HepG2 (cell line): ENCODE data around the gene APOL2. TPM values are rescaled to one million over a fixed set of nuclear protein-coding genes. Genes with fewer than 3 reads are reported as not detected.

Experiments
- DR1 ChIP-seq: sonication (generic); formaldehyde crosslinking; IDR thresholded peaks from 2 replicates; pipeline ENCODE4 v1.8.0; 2021; ENCODE audit warnings: mild to moderate bottlenecking, missing genetic modification reagents, inconsistent platforms
- ELF4 ChIP-seq: sonication (generic); formaldehyde crosslinking; IDR thresholded peaks from 2 replicates; pipeline ENCODE4 v1.5.0; 2020; ENCODE audit warnings: missing genetic modification reagents, mild to moderate bottlenecking, moderate library complexity, borderline replicate concordance
- GFI1 ChIP-seq: sonication (generic); formaldehyde crosslinking; IDR thresholded peaks from 2 replicates; pipeline ENCODE4 v1.5.0; 2020; ENCODE audit warnings: missing genetic modification reagents, mild to moderate bottlenecking, borderline replicate concordance
- KLF12 ChIP-seq: sonication (generic); formaldehyde crosslinking; IDR thresholded peaks from 2 replicates; pipeline ENCODE4 v1.4.0; 2020; ENCODE audit warnings: missing genetic modification reagents, borderline replicate concordance
- MYC ChIP-seq: sonication (generic); formaldehyde crosslinking; IDR thresholded peaks from 2 replicates; pipeline ENCODE4 v1.9.0; 2021; ENCODE audit warnings: missing genetic modification reagents, borderline replicate concordance
- NRL ChIP-seq: sonication (generic); formaldehyde crosslinking; IDR thresholded peaks from 2 replicates; pipeline ENCODE4 v1.5.0; 2020; ENCODE audit warnings: missing genetic modification reagents, mild to moderate bottlenecking, moderate library complexity, borderline replicate concordance
- RBM22 ChIP-seq: fragments of 200-400 bp; formaldehyde crosslinking; optimal IDR thresholded peaks from 2 replicates; pipeline ENCODE3; 2017; ENCODE audit warnings: mild to moderate bottlenecking, low read length, moderate library complexity
- TAF15 ChIP-seq: fragments of 200-400 bp; formaldehyde crosslinking; IDR thresholded peaks from one replicate; pipeline ENCODE4 v1.6.1; 2018; ENCODE audit warnings: mild to moderate bottlenecking, low read depth, low read length; ENCODE audit not compliant: poor library complexity, severe bottlenecking
- TBL1XR1 ChIP-seq: fragments of 150-350 bp; IDR thresholded peaks from 2 replicates; pipeline ENCODE4 v1.6.1; 2014; ENCODE audit warnings: borderline replicate concordance, low read length; ENCODE audit not compliant: partially characterized antibody
- ZNF10 ChIP-seq: sonication (generic); formaldehyde crosslinking; IDR thresholded peaks from 2 replicates; pipeline ENCODE4 v1.4.0; 2020; ENCODE audit warnings: mild to moderate bottlenecking, low read depth, missing genetic modification reagents, borderline replicate concordance
- ZNF230 ChIP-seq: sonication (generic); formaldehyde crosslinking; IDR thresholded peaks from 2 replicates; pipeline ENCODE4 v1.4.0; 2020; ENCODE audit warnings: mild to moderate bottlenecking, missing genetic modification reagents
- ZNF331 ChIP-seq: sonication (generic); formaldehyde crosslinking; IDR thresholded peaks from 2 replicates; pipeline ENCODE4 v1.4.0; 2020; ENCODE audit warnings: missing genetic modification reagents
- ZNF382 ChIP-seq: sonication (generic); formaldehyde crosslinking; IDR thresholded peaks from 2 replicates; pipeline ENCODE4 v1.5.0; 2020; ENCODE audit warnings: missing genetic modification reagents, mild to moderate bottlenecking, borderline replicate concordance
- ZNF652 ChIP-seq: IDR thresholded peaks from 2 replicates; pipeline ENCODE4 v1.6.1; 2016; ENCODE audit warnings: low read depth, borderline replicate concordance
- ZNF749 ChIP-seq: sonication (generic); formaldehyde crosslinking; IDR thresholded peaks from 2 replicates; pipeline ENCODE4 v1.8.0; 2022; ENCODE audit warnings: mild to moderate bottlenecking, missing genetic modification reagents, moderate library complexity, borderline replicate concordance
- ZNF75D ChIP-seq: sonication (generic); formaldehyde crosslinking; IDR thresholded peaks from 2 replicates; pipeline ENCODE4 v1.8.1; 2023; ENCODE audit warnings: missing genetic modification reagents, mild to moderate bottlenecking, borderline replicate concordance
- ZNF773 ChIP-seq: sonication (generic); formaldehyde crosslinking; IDR thresholded peaks from 2 replicates; pipeline ENCODE4 v1.4.0; 2020; ENCODE audit warnings: missing genetic modification reagents, borderline replicate concordance
- polyA plus RNA-seq, 8 experiments: library from polyadenylated mRNA; depleted of rRNA in 3 of 8; stranded (reverse) in 7 of 8; unstranded in 1 of 8; fragments of >200 nt; fragmentation: Illumina TruSeq in 4 of 8; extraction: Trizol in 4 of 8; gene quantifications; 2 replicates each; pipeline versions ENCODE4 v1.2.1 to v1.2.3, GENCODE V29; 2011 to 2016; ENCODE audit warnings: low read depth in 4 of 8, missing spikeins in 1 of 8, mixed read lengths in 1 of 8; ENCODE audit not compliant: insufficient read depth in 1 of 8
- total RNA-seq, 5 experiments: library from RNA; depleted of rRNA; stranded (reverse); fragments of >200 nt; fragmentation: Illumina TruSeq; extraction: Trizol; gene quantifications; 2 replicates each; pipeline ENCODE4 v1.2.3, GENCODE V29; 2016; ENCODE audit warnings: low read depth in 1 of 5
- TF ChIP-seq, protein P1 (sequence below), 2 experiments: fragments of 450-650 bp in 1 of 2; sonication (generic) in 1 of 2; formaldehyde crosslinking in 1 of 2; IDR thresholded peaks; 2 replicates each; pipeline versions ENCODE4 v1.6.1 to v1.8.0; 2016 to 2022; ENCODE audit warnings: antibody characterized with exemption in 1 of 2, mild to moderate bottlenecking in 1 of 2, missing genetic modification reagents in 1 of 2
- TF ChIP-seq, protein P2 (sequence below): sonication (generic); formaldehyde crosslinking; IDR thresholded peaks from 2 replicates; pipeline ENCODE4 v1.5.0; 2020; ENCODE audit warnings: missing genetic modification reagents

Gene APOL2
- total and polyA plus RNA-seq, 2 of the 13 experiments (the other 11 are each of a cell fraction or from before 2014, with no cell fraction given) = 28.7 to 51.2 TPM

DNA sequence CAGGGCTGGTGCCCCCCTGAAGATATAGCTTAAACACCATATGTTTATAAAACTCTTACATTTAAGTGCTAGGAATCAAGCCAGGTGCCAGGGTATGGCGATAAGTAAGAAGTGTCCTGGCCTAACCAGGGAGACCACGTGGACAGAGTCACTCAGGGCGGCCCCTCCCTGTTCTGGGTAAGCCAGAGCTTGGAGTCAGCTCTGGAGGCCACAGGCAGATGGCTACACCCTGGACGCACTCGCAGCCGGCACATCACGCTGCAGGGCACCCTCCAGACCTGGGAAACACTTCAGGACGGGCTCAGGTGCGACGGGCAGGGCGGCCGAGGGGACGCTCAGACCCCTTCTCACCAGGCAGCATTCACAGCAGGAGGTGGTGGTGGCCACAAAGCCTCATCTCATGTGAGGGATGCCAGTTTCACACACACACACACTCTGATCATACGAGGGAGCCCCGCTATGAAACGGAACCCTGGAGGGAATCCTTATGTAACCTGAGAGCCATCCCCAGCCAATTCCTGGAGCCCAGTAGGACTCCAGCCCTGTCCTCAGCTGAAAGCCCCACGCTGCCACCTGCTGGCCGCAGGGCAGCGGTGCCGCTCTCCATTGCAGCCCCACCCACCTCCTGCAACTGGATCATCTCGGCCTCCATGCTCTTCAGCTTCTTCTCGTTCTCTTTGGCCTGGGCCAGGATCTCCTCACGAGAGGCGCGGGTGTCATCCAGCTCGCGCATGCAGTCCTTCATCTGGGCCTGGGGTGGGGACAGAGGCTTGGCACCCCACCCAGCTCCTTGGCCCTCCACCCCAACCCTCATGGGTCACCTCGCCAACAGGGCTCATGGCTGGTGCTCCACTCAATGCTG is 47.0 kb upstream of the APOL2 start (continued):
- TF ChIP-seq, protein P1, sequence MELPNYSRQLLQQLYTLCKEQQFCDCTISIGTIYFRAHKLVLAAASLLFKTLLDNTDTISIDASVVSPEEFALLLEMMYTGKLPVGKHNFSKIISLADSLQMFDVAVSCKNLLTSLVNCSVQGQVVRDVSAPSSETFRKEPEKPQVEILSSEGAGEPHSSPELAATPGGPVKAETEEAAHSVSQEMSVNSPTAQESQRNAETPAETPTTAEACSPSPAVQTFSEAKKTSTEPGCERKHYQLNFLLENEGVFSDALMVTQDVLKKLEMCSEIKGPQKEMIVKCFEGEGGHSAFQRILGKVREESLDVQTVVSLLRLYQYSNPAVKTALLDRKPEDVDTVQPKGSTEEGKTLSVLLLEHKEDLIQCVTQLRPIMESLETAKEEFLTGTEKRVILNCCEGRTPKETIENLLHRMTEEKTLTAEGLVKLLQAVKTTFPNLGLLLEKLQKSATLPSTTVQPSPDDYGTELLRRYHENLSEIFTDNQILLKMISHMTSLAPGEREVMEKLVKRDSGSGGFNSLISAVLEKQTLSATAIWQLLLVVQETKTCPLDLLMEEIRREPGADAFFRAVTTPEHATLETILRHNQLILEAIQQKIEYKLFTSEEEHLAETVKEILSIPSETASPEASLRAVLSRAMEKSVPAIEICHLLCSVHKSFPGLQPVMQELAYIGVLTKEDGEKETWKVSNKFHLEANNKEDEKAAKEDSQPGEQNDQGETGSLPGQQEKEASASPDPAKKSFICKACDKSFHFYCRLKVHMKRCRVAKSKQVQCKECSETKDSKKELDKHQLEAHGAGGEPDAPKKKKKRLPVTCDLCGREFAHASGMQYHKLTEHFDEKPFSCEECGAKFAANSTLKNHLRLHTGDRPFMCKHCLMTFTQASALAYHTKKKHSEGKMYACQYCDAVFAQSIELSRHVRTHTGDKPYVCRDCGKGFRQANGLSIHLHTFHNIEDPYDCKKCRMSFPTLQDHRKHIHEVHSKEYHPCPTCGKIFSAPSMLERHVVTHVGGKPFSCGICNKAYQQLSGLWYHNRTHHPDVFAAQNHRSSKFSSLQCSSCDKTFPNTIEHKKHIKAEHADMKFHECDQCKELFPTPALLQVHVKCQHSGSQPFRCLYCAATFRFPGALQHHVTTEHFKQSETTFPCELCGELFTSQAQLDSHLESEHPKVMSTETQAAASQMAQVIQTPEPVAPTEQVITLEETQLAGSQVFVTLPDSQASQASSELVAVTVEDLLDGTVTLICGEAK (IDR thresholded peaks at IDR 0.05) = no peak
- TF ChIP-seq, protein P1 (CRISPR knock-in tag; IDR thresholded peaks at IDR 0.05) = no peak
- TF ChIP-seq ZNF773 = no peak
- no peak for TF ChIP-seq ZNF230 (CRISPR knock-in tag)
- peak; percentile 7 for TF ChIP-seq NRL
- peak; percentile 23 for TF ChIP-seq TAF15
- no peak for TF ChIP-seq TBL1XR1
- no peak for TF ChIP-seq ZNF652 (CRISPR knock-in tag)
- TF ChIP-seq KLF12 (CRISPR knock-in tag) = 0 out of 2 replicates have a peak, but pooled peaks have one; percentile 55
- TF ChIP-seq ZNF75D (CRISPR knock-in tag) = no peak
- TF ChIP-seq ZNF382 = no peak
- TF ChIP-seq ZNF10 (CRISPR knock-in tag) = no peak
- peak; percentile 93 for TF ChIP-seq RBM22
- no peak for TF ChIP-seq ZNF331 (CRISPR knock-in tag)
- TF ChIP-seq, protein P2, sequence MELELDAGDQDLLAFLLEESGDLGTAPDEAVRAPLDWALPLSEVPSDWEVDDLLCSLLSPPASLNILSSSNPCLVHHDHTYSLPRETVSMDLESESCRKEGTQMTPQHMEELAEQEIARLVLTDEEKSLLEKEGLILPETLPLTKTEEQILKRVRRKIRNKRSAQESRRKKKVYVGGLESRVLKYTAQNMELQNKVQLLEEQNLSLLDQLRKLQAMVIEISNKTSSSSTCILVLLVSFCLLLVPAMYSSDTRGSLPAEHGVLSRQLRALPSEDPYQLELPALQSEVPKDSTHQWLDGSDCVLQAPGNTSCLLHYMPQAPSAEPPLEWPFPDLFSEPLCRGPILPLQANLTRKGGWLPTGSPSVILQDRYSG (CRISPR knock-in tag) = no peak
- TF ChIP-seq GFI1 (CRISPR knock-in tag) = no peak
- TF ChIP-seq ZNF749 (CRISPR knock-in tag) = no peak
- no peak for TF ChIP-seq DR1 (CRISPR knock-in tag)
- no peak for TF ChIP-seq ELF4 (CRISPR knock-in tag)
- no peak for TF ChIP-seq MYC
